ENCODE measurements around the gene CD82.

GRCh38 chr11:44556735-44557409 lies 8.6 kb upstream of the CD82 start:
- TF ChIP-seq, protein P1, sequence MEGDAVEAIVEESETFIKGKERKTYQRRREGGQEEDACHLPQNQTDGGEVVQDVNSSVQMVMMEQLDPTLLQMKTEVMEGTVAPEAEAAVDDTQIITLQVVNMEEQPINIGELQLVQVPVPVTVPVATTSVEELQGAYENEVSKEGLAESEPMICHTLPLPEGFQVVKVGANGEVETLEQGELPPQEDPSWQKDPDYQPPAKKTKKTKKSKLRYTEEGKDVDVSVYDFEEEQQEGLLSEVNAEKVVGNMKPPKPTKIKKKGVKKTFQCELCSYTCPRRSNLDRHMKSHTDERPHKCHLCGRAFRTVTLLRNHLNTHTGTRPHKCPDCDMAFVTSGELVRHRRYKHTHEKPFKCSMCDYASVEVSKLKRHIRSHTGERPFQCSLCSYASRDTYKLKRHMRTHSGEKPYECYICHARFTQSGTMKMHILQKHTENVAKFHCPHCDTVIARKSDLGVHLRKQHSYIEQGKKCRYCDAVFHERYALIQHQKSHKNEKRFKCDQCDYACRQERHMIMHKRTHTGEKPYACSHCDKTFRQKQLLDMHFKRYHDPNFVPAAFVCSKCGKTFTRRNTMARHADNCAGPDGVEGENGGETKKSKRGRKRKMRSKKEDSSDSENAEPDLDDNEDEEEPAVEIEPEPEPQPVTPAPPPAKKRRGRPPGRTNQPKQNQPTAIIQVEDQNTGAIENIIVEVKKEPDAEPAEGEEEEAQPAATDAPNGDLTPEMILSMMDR (IDR thresholded peaks at IDR 0.05; ENCODE audit: low read depth, low read length, poor library complexity, severe bottlenecking), result peak; percentile 68
- no peak for TF ChIP-seq EZH2phosphoT487 (IDR thresholded peaks at IDR 0.05; ENCODE audit: borderline replicate concordance, low read length)

Data from DOHH2 (cell line).